K562 (cell line): ENCODE measurements around the gene ZC3H8. TPM values are rescaled to one million over a fixed set of nuclear protein-coding genes. Genes with fewer than 3 reads are reported as not detected.

Source experiments
- ATAC-seq: fragments of 200-7000 bp; cut with Tn5 transposase; 3 replicates; pipeline ENCODE4 v1.9.1; 2020; ENCODE audit warnings: moderate library complexity
- BruUV-seq: library from RNA; stranded (reverse); fragments of 400-500 nt; replicated peaks from 2 replicates; lab custom pipeline; 2021; lab: Mats Ljungman, UMichigan
- CTCF ChIA-PET: fragments of 300-600 bp; formaldehyde crosslinking; extraction: SDS; loops from one replicate; lab custom pipeline; 2021; ENCODE audit warnings: low intra/inter-chr PET ratio; lab: Yijun Ruan, JAX
- POLR2A ChIA-PET: fragments of 300-600, 350-650 bp; sonication (Branson Sonifier 250); formaldehyde crosslinking; extraction: SDS; loops from one replicate; lab custom pipeline; 2021; ENCODE audit warnings: antibody characterized with exemption, inconsistent platforms; lab: Yijun Ruan, JAX
- DNase-seq, 4 experiments: peaks; one replicate each; pipeline versions ENCODE4 v3.0.0 to v3.0.0-alpha.2; 2011 to 2018; ENCODE audit warnings: low spot score in 3 of 4, mixed read lengths in 3 of 4; ENCODE audit errors: extremely low read depth in 1 of 4
- FAIRE-seq: peaks from 2 replicates; lab custom pipeline; 2011; peaks lifted over from hg19 to GRCh38; lab: Jason Lieb, UNC
- H2AFZ ChIP-seq: 2 replicates; pipeline ENCODE4 v1.6.0; 2011; ENCODE audit warnings: low read depth, low read length, control low read depth, inconsistent platforms
- H3K27ac ChIP-seq: fragments of 200-600 bp; 3 replicates; pipeline ENCODE4 v1.8.0; 2011; ENCODE audit warnings: low read depth, mild to moderate bottlenecking, control low read depth, inconsistent platforms, low read length, moderate library complexity, mixed read lengths; ENCODE audit errors: extremely low read depth
- H3K27me3 ChIP-seq, 2 experiments: fragments of 300-600 bp in 1 of 2; 2 replicates in 1 of 2; 3 replicates in 1 of 2; pipeline versions ENCODE4 v1.6.0 to v1.8.0; 2011; ENCODE audit warnings: inconsistent platforms in 2 of 2, low read length in 2 of 2, mild to moderate bottlenecking in 1 of 2, mixed read lengths in 1 of 2, moderate library complexity in 1 of 2; ENCODE audit not compliant: control insufficient read depth in 2 of 2, insufficient read depth in 2 of 2
- H3K36me3 ChIP-seq: fragments of 300-600 bp; 3 replicates; pipeline ENCODE4 v1.8.0; 2011; ENCODE audit warnings: mild to moderate bottlenecking, low read length, inconsistent platforms; ENCODE audit not compliant: control insufficient read depth, insufficient read depth
- H3K4me1 ChIP-seq, 2 experiments: fragments of 200-600 bp in 1 of 2; replicated peaks in 1 of 2; 2 replicates in 1 of 2; 3 replicates in 1 of 2; pipeline versions ENCODE4 v1.5.1 to v1.8.0; 2011; ENCODE audit warnings: inconsistent platforms in 2 of 2, low read length in 2 of 2, mild to moderate bottlenecking in 1 of 2, mixed read lengths in 1 of 2, moderate library complexity in 1 of 2; ENCODE audit not compliant: control insufficient read depth in 2 of 2, insufficient read depth in 2 of 2
- H3K4me2 ChIP-seq: 2 replicates; pipeline ENCODE4 v1.6.1; 2011; ENCODE audit warnings: low read length, control low read depth, inconsistent platforms, mixed read lengths; ENCODE audit not compliant: insufficient read depth
- H3K4me3 ChIP-seq: fragments of 200-600 bp; sonication (generic), shearing (Covaris generic); 2 replicates; pipeline ENCODE4 v1.5.1; 2016; ENCODE audit warnings: control low read depth, inconsistent platforms
- H3K79me2 ChIP-seq: fragments of 200-600 bp; 3 replicates; pipeline ENCODE4 v1.8.0; 2011; ENCODE audit warnings: low read length, inconsistent platforms; ENCODE audit not compliant: control insufficient read depth, insufficient read depth
- H3K9ac ChIP-seq, 2 experiments: 2 replicates each; pipeline versions ENCODE4 v1.6.0 to v1.6.1; 2011; ENCODE audit warnings: low read depth in 2 of 2, low read length in 2 of 2, control low read depth in 1 of 2, inconsistent platforms in 1 of 2, mild to moderate bottlenecking in 1 of 2, mixed read lengths in 1 of 2; ENCODE audit not compliant: insufficient read depth in 1 of 2
- H3K9me1 ChIP-seq: one replicate; pipeline ENCODE4 v1.6.0; 2011; ENCODE audit warnings: inconsistent platforms, mild to moderate bottlenecking, low read length, moderate library complexity; ENCODE audit not compliant: control insufficient read depth, insufficient read depth
- H3K9me3 ChIP-seq: replicated peaks from 2 replicates; pipeline ENCODE4 v1.5.1; 2011; ENCODE audit warnings: low read depth, low read length, inconsistent platforms; ENCODE audit not compliant: control insufficient read depth, insufficient read depth
- H4K20me1 ChIP-seq: replicated peaks from 2 replicates; pipeline ENCODE4 v1.6.1; 2011; ENCODE audit warnings: low read length, inconsistent platforms, mixed read lengths; ENCODE audit not compliant: control insufficient read depth, insufficient read depth
- C11orf30 ChIP-seq: fragments of 450-650 bp; IDR thresholded peaks from 2 replicates; pipeline ENCODE4 v1.6.1; 2016; ENCODE audit warnings: low read depth, mild to moderate bottlenecking
- CCNT2 ChIP-seq: IDR thresholded peaks from 2 replicates; pipeline ENCODE4 v1.6.1; 2011; ENCODE audit warnings: borderline replicate concordance, low read depth, mild to moderate bottlenecking, moderate library complexity, mixed read lengths, low read length; ENCODE audit not compliant: insufficient read length; ENCODE audit errors: extremely low read depth
- CHCHD3 ChIP-seq: fragments of 250-450 bp; sonication (Bioruptor Pico); IDR thresholded peaks from 2 replicates; pipeline ENCODE4 v2.1.2; 2022; ENCODE audit warnings: mild to moderate bottlenecking
- FOXA1 ChIP-seq: fragments of 450-650 bp; IDR thresholded peaks from 2 replicates; pipeline ENCODE4 v1.6.1; 2016; ENCODE audit warnings: mild to moderate bottlenecking, borderline replicate concordance
- FOXA3 ChIP-seq, 2 experiments: fragments of 450-650 bp in 1 of 2; sonication (generic) in 1 of 2; formaldehyde crosslinking; IDR thresholded peaks in 1 of 2; conservative IDR thresholded peaks in 1 of 2; 2 replicates each; pipeline versions ENCODE4 v1.4.0 to v1.8.0; 2020 to 2022; ENCODE audit warnings: mild to moderate bottlenecking in 2 of 2, missing genetic modification reagents in 1 of 2
- in situ Hi-C: fragments of 300-500 bp; cut with MboI; formaldehyde crosslinking; loops from 4 replicates; pipeline ENCODE4 v1.15.0; 2018; ENCODE audit warnings: inconsistent platforms, mixed read lengths
- intact Hi-C: fragments of 100-400 bp; cut with micrococcal nuclease; formaldehyde crosslinking; loops from 2 replicates; pipeline ENCODE4 v1.14.2; 2022
- polyA plus RNA-seq, 8 experiments: library from polyadenylated mRNA; depleted of rRNA in 4 of 8; stranded (reverse) in 5 of 8; unstranded in 3 of 8; fragments of >200 nt; fragmentation: Nextera tagmentation in 2 of 8; fragmentation: Illumina TruSeq in 1 of 8; extraction: Ambion mirVana in 2 of 8; extraction: Trizol in 1 of 8; gene quantifications; 2 replicates each; pipeline versions ENCODE4 v1.2.1 to v1.2.3, GENCODE V29; 2011 to 2014; ENCODE audit warnings: inconsistent platforms in 1 of 8, missing spikeins in 1 of 8
- total RNA-seq, 7 experiments: library from RNA; depleted of rRNA in 6 of 7; stranded (reverse); fragments of >200 nt in 6 of 7; fragmentation: Illumina TruSeq in 2 of 7; extraction: Trizol in 2 of 7; gene quantifications; 2 replicates each; pipeline versions ENCODE4 v1.2.1 to v1.2.3, GENCODE V29; 2011 to 2021; ENCODE audit warnings: low replicate concordance in 1 of 7
- TF ChIP-seq, protein P1 (sequence below), 2 experiments: fragments of 200-800 bp in 1 of 2; sonication (Bioruptor generic) in 1 of 2; sonication (generic) in 1 of 2; formaldehyde crosslinking in 1 of 2; IDR thresholded peaks in 1 of 2; conservative IDR thresholded peaks in 1 of 2; 2 replicates each; pipeline versions ENCODE4 v1.5.0 to v1.6.1; 2016 to 2020; ENCODE audit warnings: missing compliant biosample characterization in 1 of 2, missing genetic modification characterization in 1 of 2, missing genetic modification reagents in 1 of 2

Gene ZC3H8
- total and polyA plus RNA-seq, 9 of the 15 experiments (the other 6 are each of a cell fraction or from before 2014, with no cell fraction given): 11.6 to 41.5 (median 27.5) TPM

GRCh38 chr2:112198780-112199179 lies 56.1 kb downstream of the ZC3H8 start:
- BruUV-seq: no TSS peak
- FAIRE-seq (no peak), DNase-seq (no peak), ATAC-seq (no peak)
- Histone ChIP-seq H3K27ac (no peak overlapping the region), H2AFZ (no peak overlapping the region), H3K9me3 (peaks cover 9% of the 10 kb centered on the region), H4K20me1 (no peaks in the 10 kb centered on the region), H3K27me3 (peaks cover 0 to 5% of the 10 kb centered on the region in 2 experiments; a peak in 1 of 5 replicates), H3K9ac (no peak overlapping the region), H3K9me1 (no peaks in the 10 kb centered on the region), H3K4me3 (no peak overlapping the region), H3K4me1 (peaks cover 0 to 7% of the 10 kb centered on the region in 2 experiments; a peak in 1 of 5 replicates), H3K4me2 (no peak overlapping the region), H3K79me2 (no peaks in the 10 kb centered on the region), H3K36me3 (no peaks in the 10 kb centered on the region)
- in situ Hi-C loops: no loop called here
- TF ChIP-seq, protein P1, sequence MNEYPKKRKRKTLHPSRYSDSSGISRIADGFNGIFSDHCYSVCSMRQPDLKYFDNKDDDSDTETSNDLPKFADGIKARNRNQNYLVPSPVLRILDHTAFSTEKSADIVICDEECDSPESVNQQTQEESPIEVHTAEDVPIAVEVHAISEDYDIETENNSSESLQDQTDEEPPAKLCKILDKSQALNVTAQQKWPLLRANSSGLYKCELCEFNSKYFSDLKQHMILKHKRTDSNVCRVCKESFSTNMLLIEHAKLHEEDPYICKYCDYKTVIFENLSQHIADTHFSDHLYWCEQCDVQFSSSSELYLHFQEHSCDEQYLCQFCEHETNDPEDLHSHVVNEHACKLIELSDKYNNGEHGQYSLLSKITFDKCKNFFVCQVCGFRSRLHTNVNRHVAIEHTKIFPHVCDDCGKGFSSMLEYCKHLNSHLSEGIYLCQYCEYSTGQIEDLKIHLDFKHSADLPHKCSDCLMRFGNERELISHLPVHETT (CRISPR knock-in tag; conservative IDR thresholded peaks at IDR 0.05 in 1 of 2, IDR thresholded peaks at IDR 0.05 in 1 of 2): no peak
- TF ChIP-seq CHCHD3 (CRISPR knock-in tag) (no peak), FOXA3 (CRISPR knock-in tag; conservative IDR thresholded peaks at IDR 0.05 in 1 of 2, IDR thresholded peaks at IDR 0.05 in 1 of 2) (no peak), C11orf30 (no peak), FOXA1 (no peak), CCNT2 (no peak)
- ChIA-PET POLR2A (no interaction called here), CTCF (no interaction called here)
- intact Hi-C loops: no loop called here
